Glomerular visceral epithelial cell (primary cell): ENCODE results near the gene CTNNA2.
A peak's percentile ranks its signal among the peaks of the same experiment; 100 is the strongest.

ENCODE experiments used
- DNase-seq: peaks from one replicate; pipeline ENCODE4 v3.0.0-alpha.2; 2016; ENCODE audit errors: extremely low spot score

CTNNA2 gene

DNA sequence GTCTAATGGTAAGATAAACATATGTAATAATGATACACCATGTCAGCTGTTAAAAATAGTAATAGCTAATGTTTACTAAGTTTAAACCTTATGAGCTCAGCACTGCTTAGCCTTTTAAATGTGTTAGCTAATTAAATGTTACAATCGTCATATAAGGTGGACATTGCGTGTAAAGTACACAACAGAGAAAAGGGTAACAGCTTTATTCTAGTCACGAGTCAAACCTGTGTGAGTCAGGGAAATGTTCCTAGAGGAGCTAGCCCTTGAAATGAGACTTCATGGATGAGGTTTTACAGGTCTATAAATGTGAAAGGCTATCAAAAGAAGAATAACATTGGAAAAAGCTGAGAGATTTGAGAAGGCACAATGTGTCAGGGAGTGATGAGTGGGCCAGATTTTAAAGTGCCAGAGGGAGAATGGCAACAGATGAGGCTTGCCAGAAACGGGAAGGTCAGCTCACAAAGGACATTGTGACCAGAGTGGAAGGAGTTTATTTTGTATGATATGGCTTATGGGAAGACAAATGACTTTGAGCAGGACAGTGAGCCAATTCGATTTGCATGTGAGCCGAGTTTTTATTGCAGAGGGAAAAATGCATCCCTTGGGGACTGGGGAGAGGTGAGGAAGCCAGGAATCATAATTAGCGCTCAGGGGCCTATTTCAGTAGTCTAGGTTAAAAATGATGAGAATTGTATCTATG is 276.3 kb downstream of the CTNNA2 start:
- no peak for DNase-seq

DNA sequence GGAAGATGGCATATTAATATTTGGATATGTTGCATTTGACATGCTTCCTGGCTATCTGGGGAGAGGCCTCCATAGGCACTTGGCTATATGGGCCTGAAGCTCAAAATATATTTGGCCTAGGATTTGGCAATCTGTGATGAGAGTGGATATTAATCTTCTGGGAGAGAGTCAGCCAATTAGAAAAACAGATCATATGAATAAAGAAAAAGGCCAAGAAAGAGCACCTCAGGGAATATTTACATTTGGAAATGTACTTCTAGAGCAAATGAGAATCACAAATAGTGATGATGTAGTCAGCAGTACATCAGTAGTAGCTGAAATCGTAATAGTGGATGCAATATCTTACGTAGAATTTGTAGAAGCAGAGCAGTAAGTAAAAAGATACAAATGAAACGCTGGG is 277.0 kb downstream of the CTNNA2 start:
- DNase-seq: no peak

DNA sequence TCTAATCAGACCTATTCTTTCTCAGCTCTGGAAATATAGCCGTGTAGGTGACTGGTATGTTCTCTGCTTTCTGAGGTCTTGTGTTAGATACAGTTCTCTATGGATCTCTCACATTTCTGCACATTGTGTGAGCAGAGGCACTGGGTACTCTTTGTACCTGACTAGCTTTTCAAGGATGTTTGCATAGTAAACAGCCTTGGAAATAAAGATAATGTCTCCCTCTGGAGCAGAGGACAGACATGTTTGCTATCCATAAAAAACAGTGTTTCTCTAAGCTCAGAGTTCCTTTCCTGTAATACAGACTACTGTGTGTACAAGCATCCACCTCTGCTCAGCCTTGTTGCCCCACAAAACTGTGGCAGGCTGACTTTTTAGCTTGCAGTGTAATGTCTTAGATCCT is 279.2 kb downstream of the CTNNA2 start:
- DNase-seq: no peak

DNA sequence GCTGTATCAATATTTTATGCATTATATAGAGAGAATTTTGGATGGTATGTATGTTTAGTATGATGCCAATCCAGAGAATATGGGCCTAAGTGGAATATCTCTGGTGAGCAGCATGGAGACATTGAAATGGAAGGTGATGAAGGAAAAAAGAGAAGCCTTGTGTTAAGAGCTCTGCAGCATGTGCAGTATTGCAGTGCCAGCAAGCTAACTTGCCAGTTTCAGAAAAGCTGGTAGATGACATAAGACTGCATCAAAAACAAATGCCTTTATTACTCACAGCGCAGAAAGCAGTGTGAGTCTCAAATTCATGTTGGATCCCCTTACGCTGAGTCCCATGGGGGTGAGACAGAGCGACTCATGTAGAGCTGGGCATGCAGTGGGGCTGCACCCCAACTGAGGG is 280.2 kb downstream of the CTNNA2 start:
- DNase-seq: no peak

DNA sequence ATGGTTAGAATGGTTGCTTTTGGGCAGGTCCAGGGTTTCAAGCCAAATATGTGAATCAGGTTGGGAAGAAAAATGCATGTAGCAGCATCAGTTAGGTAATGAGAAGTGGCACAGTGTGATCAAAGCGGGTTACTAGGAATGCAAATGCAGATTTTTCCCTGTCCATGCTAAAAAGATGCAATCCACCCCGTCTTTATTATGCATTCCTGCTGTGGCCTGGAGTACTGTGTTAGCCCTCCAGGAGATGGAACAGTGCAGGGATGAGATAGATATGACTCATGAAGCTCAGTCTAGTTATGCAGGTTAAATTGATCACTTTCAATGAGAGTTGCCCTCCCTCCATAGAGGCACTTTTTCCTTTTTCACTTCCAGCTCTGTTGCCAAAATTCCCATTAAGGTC is 283.8 kb downstream of the CTNNA2 start:
- no peak for DNase-seq

DNA sequence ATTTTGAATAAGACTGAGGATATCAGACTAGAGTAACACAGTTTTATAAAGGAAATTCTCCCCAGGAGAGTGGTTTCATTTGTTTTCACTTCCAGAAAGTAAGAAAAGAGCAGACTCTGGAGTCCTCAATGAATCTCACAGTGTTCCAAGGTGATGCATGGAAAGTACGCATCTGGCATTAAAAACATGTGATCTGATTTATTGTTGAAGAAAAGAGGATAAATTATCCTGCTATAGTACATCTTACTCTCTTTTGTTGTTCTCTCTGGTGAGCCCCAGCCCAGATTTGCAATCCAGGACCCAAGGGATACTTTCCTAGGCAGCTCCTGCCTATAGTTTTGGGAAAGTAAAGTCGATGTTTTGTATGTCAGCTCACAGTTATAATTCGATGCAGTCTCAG is 285.9 kb downstream of the CTNNA2 start:
- DNase-seq: no peak

DNA sequence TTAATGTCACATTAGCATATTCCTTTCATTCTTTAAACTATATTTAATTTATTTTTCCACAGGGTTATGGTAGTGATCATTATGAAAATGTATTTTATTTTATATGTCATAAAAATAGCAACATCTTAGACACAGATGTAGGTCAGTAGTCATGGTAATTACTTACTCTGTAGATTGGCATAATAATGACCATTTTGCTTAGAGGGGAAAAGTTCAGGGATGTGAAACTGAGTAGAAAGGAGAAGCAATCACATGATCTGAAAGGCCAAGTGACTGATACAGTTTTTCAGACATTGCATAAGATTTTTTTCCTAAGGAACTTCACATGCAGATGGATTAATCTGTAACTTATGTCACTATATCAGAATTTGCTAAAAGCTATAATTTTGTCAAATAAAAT is 286.9 kb downstream of the CTNNA2 start:
- no peak for DNase-seq

DNA sequence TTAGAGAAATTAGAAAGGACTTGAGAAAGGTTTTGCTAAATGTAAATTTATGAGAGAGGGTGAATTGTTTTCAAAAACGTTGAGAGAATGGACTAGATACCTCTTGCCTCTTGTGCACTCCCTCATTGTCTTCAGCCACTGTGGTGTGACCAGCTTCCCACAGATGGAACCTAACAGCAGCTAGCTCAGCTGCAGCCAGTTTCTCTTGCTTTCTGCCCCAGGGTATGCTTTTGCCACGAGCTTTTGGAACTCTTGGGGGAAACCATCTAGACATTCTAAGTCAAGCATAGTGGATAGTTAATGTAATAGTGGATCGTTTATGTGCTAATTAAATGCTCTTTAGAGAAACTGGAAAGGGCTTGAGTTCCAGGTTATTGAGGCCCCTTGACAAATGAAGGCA is 288.2 kb downstream of the CTNNA2 start:
- no peak for DNase-seq

DNA sequence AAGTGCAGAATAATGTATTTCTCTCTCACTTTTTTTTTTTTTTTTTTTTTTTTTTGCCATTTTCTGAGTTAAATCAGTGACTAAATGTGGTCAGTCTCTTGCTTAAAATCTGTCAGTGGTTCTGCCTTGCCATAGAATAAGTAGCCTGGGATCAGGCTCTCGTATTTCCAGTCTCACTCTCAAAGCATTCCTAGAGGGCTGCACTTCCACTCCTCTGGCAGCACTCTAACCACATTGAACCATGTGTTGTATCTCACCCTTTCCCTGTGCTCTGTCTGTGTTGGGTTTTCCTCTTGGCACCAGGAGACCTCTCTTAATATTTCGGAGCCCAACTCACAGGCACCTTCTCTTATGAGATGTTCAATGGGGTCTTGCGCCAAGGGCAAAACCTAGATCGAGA is 304.4 kb downstream of the CTNNA2 start:
- DNase-seq: peak; percentile 4

DNA sequence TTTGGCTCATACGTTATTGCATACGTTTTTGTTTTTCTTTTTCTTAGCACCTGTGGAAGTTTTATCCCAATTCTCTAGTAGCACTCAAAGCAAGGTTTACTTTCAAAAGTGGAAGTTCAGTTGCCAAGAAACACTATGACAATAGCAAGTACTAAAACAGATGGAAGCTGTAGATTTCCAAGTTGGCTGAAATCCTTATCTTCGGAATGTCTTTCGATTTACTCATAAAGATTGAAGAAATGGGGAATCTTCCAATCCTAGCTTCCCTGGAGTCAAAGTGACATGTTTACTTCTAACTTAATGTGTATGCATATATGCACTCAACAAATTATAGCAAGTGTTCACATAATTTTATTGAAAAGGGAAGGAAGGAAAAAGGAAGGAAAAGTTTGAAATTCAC is 307.4 kb downstream of the CTNNA2 start:
- no peak for DNase-seq

DNA sequence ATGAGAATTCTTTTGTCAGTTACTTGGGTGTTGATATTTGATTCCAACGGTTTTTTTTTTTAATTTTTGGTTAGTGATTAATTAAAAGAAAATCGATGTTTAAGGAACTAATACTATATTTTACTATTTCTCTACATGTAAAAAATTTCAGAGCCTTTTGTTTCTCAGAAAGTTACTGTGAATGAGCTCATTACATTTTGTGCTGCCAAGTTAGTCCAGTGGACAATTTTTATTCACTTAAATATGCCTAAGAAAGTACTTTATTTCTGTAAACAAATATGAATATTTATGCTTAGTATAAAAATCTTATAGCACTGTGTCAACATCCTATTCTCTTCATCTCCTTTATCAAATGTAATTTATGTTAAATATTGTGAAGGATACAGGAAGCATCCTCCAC is 309.3 kb downstream of the CTNNA2 start:
- no peak for DNase-seq

DNA sequence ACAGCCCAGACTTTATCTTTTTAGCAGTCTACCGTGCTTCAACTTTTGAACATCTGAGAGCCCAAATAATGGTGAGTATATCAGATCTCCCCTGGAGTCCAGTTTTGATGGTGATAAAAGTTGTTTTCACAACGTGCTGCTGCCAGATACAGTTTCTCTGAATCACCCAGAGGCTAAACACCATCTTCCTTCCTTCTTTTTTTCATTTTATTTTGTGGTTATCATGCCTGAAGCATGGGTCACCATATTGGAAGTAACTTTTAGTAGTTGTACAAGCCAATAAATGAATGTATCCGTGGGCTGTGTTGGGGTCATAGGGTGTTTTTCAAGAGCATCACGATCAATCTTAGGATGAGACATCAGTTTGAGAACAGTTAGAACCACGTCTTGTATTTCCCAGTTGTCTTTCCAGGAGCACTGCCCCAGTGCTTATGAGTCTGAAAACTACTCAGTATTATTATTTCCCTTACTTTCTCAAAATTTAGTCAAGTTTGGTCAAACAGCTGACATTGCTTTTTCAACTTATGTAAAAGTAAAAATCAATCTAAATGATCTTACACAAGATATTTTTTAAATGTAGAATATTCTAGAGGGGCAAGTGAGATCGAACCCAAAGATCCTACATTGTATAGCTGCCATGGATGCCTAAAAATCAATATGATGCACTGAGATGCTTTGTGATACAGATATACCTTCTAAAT is 311.4 kb downstream of the CTNNA2 start:
- DNase-seq: no peak

DNA sequence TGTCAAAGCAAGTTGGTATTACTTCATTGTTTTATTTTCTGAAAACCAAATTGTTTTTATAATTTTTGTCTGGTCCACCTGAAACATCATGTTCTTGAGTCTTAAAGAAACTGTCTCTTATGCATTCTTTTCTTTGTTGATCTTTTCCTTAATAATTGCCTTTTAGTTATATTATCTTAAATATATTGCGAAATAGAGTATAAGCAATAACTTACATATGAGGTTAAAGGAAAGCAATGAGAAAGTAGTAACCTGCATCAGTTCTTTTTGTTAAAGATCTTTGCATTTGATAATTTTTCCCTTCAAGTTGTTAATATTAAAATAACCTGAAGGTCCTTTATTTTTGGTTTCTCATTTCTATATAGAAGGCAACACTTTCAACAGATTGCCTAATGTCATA is 315.0 kb downstream of the CTNNA2 start:
- no peak for DNase-seq

DNA sequence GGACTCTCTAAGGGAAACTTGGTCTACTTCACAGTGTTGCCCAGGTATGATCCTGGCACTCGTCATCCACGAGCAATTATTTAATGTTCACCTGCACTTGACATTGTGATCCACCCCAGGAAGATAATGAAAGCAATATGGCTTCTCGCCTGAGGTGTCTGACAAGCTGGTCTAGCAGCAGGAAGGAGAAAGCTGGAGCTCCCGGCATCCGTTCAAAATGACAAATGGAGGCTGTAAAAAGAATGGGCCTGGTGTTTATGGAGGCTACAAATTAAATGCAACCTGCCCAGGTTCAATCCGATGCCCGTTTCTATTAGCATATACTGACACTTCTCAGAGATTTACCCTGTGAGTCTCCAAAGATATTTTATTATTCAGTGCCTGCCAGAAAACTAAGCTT is 317.6 kb downstream of the CTNNA2 start:
- DNase-seq: no peak

DNA sequence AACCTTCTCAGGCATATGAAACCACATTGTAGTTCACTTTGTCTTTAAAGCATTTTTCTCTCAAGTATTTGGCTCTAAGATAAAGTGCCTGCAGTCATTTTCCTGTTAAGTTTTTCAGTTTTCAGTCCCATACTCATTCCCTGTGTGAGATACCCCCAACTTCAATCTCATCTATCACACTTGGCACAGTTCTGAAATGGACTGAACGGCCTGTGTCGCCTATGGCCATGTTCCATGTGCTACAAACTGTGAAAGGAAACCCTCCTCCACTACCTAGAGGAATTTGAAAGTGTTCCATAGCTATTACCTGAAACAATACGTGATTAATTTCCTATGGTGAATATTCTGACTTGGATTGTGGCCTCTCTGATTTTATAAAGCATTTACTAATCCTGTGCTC is 319.1 kb downstream of the CTNNA2 start:
- DNase-seq: no peak

DNA sequence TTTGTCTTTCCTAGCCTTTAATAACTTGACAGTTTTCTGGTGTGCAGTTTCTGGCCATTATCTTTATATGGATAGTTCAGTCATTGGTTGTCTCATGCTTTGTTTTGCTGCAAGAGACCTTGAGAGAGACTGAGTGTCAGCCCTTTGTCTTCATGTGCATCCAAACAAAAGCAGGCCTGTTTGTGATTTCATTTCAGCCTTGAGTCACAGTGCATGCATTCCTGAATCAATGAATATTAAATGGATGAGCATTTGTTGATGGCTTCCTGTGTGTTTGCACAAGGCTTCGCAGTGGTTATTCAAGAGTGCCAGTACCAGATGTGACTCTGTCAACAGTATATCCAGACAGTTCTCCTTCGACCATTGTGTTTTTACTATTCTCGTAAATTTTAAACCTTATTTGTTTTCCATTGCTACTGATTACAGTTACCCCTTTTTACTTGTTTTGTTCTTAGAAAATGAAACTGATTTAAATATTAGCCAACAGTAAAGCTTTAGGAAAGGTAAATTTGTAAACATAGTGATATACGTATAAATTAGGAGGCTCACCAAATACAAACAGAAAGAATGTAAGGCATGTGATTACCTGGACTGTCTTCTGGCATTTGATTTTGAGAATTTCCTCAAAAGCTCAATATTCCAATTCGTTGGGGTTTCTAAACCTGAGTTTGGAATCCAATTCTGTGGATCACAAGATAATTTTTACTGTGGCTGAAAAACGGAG is 319.8 kb downstream of the CTNNA2 start:
- DNase-seq: no peak

DNA sequence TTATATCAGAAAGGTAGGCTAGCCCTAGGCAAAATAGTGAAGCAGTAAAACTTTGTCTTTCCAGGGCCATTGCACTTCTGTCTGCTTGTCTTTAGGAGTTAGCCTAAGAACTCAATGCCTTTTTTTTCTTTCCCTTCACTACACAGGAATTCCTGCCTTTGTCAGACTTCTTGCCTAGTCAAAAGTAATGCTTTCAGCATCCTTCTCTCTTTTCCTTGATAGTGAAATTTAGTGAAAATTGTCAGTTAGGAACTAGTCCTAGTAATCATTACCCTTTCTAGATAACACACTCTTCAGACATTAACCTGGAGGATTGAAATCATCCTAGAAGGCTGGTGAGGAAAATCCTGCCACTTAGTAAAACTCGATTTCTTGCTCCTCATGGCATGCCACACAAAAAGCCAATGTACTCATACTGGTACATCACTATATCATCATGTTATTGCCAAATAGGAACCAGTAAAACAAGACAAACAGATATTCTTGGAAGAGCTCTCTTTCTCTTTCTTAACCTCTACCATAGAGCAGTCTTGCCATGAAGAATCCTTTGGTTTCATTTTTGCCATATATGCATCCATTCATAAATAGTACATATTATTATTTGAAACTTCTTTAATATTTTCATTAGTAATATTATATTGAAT is 320.5 kb downstream of the CTNNA2 start:
- DNase-seq: no peak

DNA sequence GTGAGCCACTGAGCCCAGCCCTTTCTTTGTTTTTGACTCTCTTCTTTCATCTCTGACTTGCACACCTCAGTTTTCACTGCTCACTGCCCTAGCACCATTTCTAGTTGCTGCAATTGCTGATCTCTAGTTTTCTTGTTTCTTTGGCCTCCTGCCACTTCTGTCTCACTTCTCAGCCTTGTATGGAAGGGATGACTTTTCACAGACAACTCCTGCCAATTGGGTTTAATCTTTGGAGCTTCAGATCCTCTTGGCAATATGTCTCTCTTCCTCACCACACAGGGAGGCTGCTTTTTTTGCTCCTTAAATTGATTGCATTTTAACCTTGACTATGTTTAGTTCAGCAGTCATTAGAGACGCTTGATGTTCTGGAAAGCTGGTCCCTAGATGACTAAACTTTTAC is 323.1 kb downstream of the CTNNA2 start:
- no peak for DNase-seq

DNA sequence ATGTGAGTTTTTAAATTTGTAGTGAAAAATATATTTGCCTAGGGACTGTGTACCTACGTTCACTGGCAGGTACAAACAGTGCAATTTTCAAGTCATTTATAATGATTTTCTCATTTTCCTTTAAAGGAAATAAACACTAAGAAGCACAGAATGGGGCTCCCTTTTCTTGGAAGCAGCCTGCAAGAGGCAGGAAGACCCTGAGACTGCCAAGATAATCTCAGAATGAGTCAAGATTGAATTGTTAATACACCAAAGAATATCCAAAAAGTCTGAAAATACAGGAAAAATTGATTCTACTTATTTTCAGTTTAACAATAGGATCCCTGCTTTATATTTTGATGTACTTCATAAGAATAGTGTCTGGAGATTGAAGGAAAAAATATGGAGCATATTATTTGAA is 331.2 kb downstream of the CTNNA2 start:
- no peak for DNase-seq

DNA sequence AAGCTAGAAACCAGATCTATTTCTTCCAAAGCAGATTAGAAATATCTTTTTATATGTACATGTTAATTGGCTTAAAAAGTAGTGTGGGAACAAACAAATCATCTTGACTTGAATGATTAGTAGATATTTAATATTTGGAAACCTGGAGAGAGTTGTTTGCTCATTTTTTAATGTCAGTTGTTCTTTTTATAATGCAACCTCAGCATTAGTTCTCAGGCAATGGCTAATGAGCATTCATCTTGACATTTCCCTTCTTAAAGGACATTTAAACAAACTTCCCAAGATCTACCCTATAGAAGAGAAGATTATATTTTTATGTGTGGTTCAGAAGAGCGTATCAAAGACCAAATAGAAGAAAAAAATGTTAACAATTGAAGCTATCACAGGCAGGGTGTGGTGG is 334.0 kb downstream of the CTNNA2 start:
- no peak for DNase-seq

DNA sequence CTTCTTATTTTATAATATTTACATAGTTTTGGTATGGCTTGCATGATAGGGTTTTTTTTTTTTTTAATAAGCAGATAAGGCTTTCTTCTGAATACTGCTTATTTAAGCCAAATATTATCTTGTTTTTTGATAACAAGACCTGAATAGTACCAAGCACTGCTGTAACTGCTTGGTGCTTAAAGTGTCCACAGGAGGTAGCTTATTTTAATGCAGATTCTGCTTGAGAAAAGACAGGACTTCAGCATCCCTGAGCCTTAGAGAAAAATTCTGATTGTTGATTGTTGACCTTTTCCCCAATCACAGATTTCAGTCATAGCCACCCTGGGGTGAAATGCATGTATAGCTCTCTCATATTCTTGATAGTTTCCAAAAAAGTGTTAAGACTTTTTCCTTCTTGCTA is 336.4 kb downstream of the CTNNA2 start:
- no peak for DNase-seq

DNA sequence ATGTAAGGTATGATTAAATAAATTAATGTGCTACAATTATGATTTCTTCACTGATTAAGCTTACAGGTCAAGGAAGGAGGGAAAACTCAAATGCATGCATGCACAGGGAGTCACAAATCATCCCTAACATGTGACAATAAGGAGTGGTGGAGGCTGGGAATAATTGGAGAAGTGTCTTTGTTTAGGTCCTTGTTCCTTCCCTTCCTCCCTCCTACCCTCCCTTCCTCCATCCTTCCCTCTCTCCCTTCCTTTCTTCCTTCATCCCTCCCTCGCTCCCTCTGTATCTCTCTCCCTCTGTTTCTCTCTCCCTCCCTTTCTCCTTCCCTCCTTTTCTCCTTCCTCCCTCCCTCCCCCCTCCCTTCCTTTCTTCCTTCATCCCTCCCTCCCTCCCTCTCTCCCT is 337.1 kb downstream of the CTNNA2 start:
- no peak for DNase-seq

DNA sequence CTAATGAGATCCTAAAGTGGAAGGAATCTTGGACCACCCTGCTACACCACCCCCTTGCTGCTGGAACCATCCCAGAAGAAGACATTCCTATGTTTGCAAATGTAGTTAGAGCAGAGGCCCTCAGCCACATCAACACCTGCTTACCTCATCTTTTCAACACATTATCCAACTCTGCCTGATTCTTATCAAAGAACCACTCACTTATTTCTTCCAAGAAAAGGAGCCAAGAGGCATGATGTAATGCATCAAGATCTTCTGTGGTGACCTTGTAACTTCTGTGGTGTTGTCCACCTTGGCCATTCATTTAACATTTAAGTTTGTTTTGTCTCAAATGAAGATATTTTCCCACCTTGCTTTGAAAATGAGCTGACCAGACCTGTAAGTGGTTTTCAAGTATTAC is 338.1 kb downstream of the CTNNA2 start:
- no peak for DNase-seq
